HCT116 (cell line): Measurements from ENCODE around the gene TMEM237. TPM values are rescaled to one million over a fixed set of nuclear protein-coding genes. Genes with fewer than 3 reads are reported as not detected.

Experiments
- ATAC-seq: fragments of 200-7000 bp; cut with Tn5 transposase; 2 replicates; pipeline ENCODE4 v1.9.1; 2020; ENCODE audit warnings: mild to moderate bottlenecking, moderate library complexity
- BruUV-seq: library from RNA; stranded (reverse); fragments of 400-500 nt; replicated peaks from 2 replicates; lab custom pipeline; 2021; lab: Mats Ljungman, UMichigan
- CTCF ChIA-PET: fragments of 300-600 bp; sonication (Branson Sonifier 250); formaldehyde crosslinking; loops from one replicate; lab custom pipeline; 2021; ENCODE audit warnings: antibody characterized with exemption; lab: Charles Lee
- POLR2A ChIA-PET: fragments of 300-600, 350-600 bp; sonication (Branson Sonifier 250); formaldehyde crosslinking; loops from one replicate; lab custom pipeline; 2021; ENCODE audit warnings: antibody characterized with exemption; lab: Charles Lee
- RAD21 ChIA-PET, 2 experiments: fragments of 300-600 bp; sonication (Branson Sonifier 250); formaldehyde crosslinking; loops; one replicate each; lab custom pipeline; 2023; ENCODE audit warnings: low total read pairs in 2 of 2; ENCODE audit not compliant: uncharacterized antibody in 2 of 2, unreplicated experiment in 2 of 2, low non-redundant PET in 1 of 2; lab: Charles Lee
- DNase-seq: peaks from one replicate; pipeline ENCODE4 v3.0.0-alpha.2; 2010; ENCODE audit warnings: low read depth, low spot score
- H2AFZ ChIP-seq: fragments of 200-600 bp; shearing (Covaris generic), sonication (generic); 2 replicates; pipeline ENCODE4 v1.6.1; 2017; ENCODE audit warnings: low read depth, mixed run types, mixed read lengths, antibody characterized with exemption, low read length; ENCODE audit not compliant: poor library complexity, severe bottlenecking
- H3K27ac ChIP-seq: 2 replicates; pipeline ENCODE4 v1.5.1; 2012; ENCODE audit warnings: low read depth, low read length
- H3K27me3 ChIP-seq: fragments of 200-600 bp; sonication (generic); 2 replicates; pipeline ENCODE4 v1.6.1; 2016; ENCODE audit warnings: mixed run types, low read length, mixed read lengths; ENCODE audit not compliant: insufficient read depth
- H3K36me3 ChIP-seq, 2 experiments: fragments of 200-500 bp in 1 of 2; fragments of 200-600 bp in 1 of 2; sonication (Bioruptor generic) in 1 of 2; sonication (generic) in 1 of 2; 2 replicates each; pipeline versions ENCODE4 v1.5.1 to v1.6.1; 2014 to 2016; ENCODE audit warnings: low read length in 2 of 2, inconsistent platforms in 1 of 2, mixed read lengths in 1 of 2, mixed run types in 1 of 2; ENCODE audit not compliant: insufficient read depth in 2 of 2, control insufficient read depth in 1 of 2
- H3K4me1 ChIP-seq, 2 experiments: fragments of 200-600 bp in 1 of 2; sonication (generic) in 1 of 2; 2 replicates each; pipeline versions ENCODE4 v1.5.1 to v1.6.1; 2012 to 2017; ENCODE audit warnings: low read length in 2 of 2, inconsistent platforms in 1 of 2, mild to moderate bottlenecking in 1 of 2, mixed read lengths in 1 of 2, mixed run types in 1 of 2, moderate library complexity in 1 of 2; ENCODE audit not compliant: insufficient read depth in 2 of 2, control insufficient read depth in 1 of 2
- H3K4me2 ChIP-seq: fragments of 200-600 bp; sonication (generic); 2 replicates; pipeline ENCODE4 v1.6.1; 2017; ENCODE audit warnings: mixed run types, low read length, mixed read lengths
- H3K4me3 ChIP-seq, 2 experiments: fragments of 200-600 bp in 1 of 2; sonication (generic) in 1 of 2; replicated peaks in 1 of 2; 2 replicates each; pipeline ENCODE4 v1.5.1; 2011 to 2016; ENCODE audit warnings: low read length in 2 of 2, control low read depth in 1 of 2, low read depth in 1 of 2, mild to moderate bottlenecking in 1 of 2, mixed read lengths in 1 of 2, mixed run types in 1 of 2
- H3K79me2 ChIP-seq: fragments of 200-600 bp; sonication (generic); 2 replicates; pipeline ENCODE4 v1.6.1; 2017; ENCODE audit warnings: mild to moderate bottlenecking, mixed run types, low read length, moderate library complexity, mixed read lengths; ENCODE audit not compliant: insufficient read depth
- H3K9ac ChIP-seq: fragments of 200-600 bp; sonication (generic); 2 replicates; pipeline ENCODE4 v1.6.1; 2016; ENCODE audit warnings: low read length, mixed read lengths
- H3K9me2 ChIP-seq: fragments of 200-600 bp; sonication (generic), shearing (Covaris generic); 2 replicates; pipeline ENCODE4 v1.6.1; 2017; ENCODE audit warnings: mixed run types, mild to moderate bottlenecking, moderate library complexity; ENCODE audit not compliant: insufficient read depth
- H3K9me3 ChIP-seq, 2 experiments: fragments of 200-500 bp in 1 of 2; fragments of 200-600 bp in 1 of 2; sonication (Bioruptor generic) in 1 of 2; sonication (generic) in 1 of 2; 2 replicates each; pipeline ENCODE4 v1.6.1; 2014 to 2017; ENCODE audit warnings: low read length in 2 of 2, mixed read lengths in 2 of 2, inconsistent platforms in 1 of 2, low read depth in 1 of 2, mild to moderate bottlenecking in 1 of 2, mixed run types in 1 of 2, moderate library complexity in 1 of 2; ENCODE audit not compliant: control insufficient read depth in 1 of 2, insufficient read depth in 1 of 2
- H4K20me1 ChIP-seq: fragments of 200-600 bp; sonication (generic), shearing (Covaris generic); 2 replicates; pipeline ENCODE4 v1.6.1; 2017; ENCODE audit warnings: mixed run types, mild to moderate bottlenecking, moderate library complexity; ENCODE audit not compliant: insufficient read depth
- CBX3 ChIP-seq: IDR thresholded peaks from 2 replicates; pipeline ENCODE4 v1.6.1; 2012; ENCODE audit warnings: low read depth
- CEBPB ChIP-seq: IDR thresholded peaks from 2 replicates; pipeline ENCODE4 v1.6.1; 2012; ENCODE audit warnings: low read depth
- EGR1 ChIP-seq: IDR thresholded peaks from 2 replicates; pipeline ENCODE4 v1.6.1; 2012; ENCODE audit warnings: low read depth
- EZH2 ChIP-seq: fragments of 200-600 bp; sonication (generic); IDR thresholded peaks from 2 replicates; pipeline ENCODE4 v1.6.1; 2017; ENCODE audit warnings: antibody characterized with exemption, mixed run types
- EZH2phosphoT487 ChIP-seq: fragments of 200-600 bp; IDR thresholded peaks from 2 replicates; pipeline ENCODE4 v1.6.1; 2018; ENCODE audit warnings: antibody characterized with exemption, borderline replicate concordance
- FOSL1 ChIP-seq: IDR thresholded peaks from 2 replicates; pipeline ENCODE4 v1.6.1; 2012; ENCODE audit warnings: low read depth
- JUND ChIP-seq: IDR thresholded peaks from 2 replicates; pipeline ENCODE4 v1.6.1; 2012
- POLR2A ChIP-seq: IDR thresholded peaks from 2 replicates; pipeline ENCODE4 v1.7.0; 2011; ENCODE audit warnings: borderline replicate concordance; ENCODE audit not compliant: insufficient read depth, insufficient read length; ENCODE audit errors: extremely low read depth
- RAD21 ChIP-seq: IDR thresholded peaks from 2 replicates; pipeline ENCODE4 v1.6.1; 2012; ENCODE audit warnings: low read depth, mild to moderate bottlenecking
- SP1 ChIP-seq: IDR thresholded peaks from 2 replicates; pipeline ENCODE4 v1.6.1; 2012; ENCODE audit warnings: low read depth
- SRF ChIP-seq: IDR thresholded peaks from 2 replicates; pipeline ENCODE4 v1.6.1; 2012; ENCODE audit warnings: low read depth
- TCF7L2 ChIP-seq: IDR thresholded peaks from 2 replicates; pipeline ENCODE4 v1.7.0; 2011; ENCODE audit warnings: borderline replicate concordance, inconsistent platforms; ENCODE audit not compliant: insufficient read depth, insufficient read length; ENCODE audit errors: extremely low read depth
- YY1 ChIP-seq: IDR thresholded peaks from 2 replicates; pipeline ENCODE4 v1.6.1; 2011; ENCODE audit warnings: low read length, low read depth, moderate library complexity, mild to moderate bottlenecking; ENCODE audit not compliant: insufficient replicate concordance; ENCODE audit errors: extremely low read depth
- ZFX ChIP-seq: fragments of 450-650 bp; IDR thresholded peaks from 2 replicates; pipeline ENCODE4 v1.6.1; 2017
- ZNF274 ChIP-seq: fragments of 200-500 bp; sonication (Bioruptor generic); IDR thresholded peaks from 2 replicates; pipeline ENCODE4 v1.6.1; 2014; ENCODE audit warnings: mild to moderate bottlenecking, low read depth, low read length, inconsistent platforms
- intact Hi-C: fragments of 100-400 bp; cut with micrococcal nuclease; formaldehyde crosslinking; loops from 2 replicates; pipeline ENCODE4 v1.10.0; 2022
- total RNA-seq: library from RNA; stranded (reverse); gene quantifications from one replicate; pipeline ENCODE4 v1.2.1, GENCODE V29; 2021; ENCODE audit not compliant: unreplicated experiment
- TF ChIP-seq, protein P1 (sequence below), 3 experiments: fragments of 200-600 bp in 1 of 3; sonication (generic) in 1 of 3; IDR thresholded peaks in 2 of 3; conservative IDR thresholded peaks in 1 of 3; 2 replicates each; pipeline ENCODE4 v1.5.1; 2012 to 2017; ENCODE audit warnings: low read depth in 2 of 3, low read length in 2 of 3, antibody characterized with exemption in 1 of 3, borderline replicate concordance in 1 of 3, control low read depth in 1 of 3, mild to moderate bottlenecking in 1 of 3, mixed read lengths in 1 of 3, mixed run types in 1 of 3, moderate library complexity in 1 of 3; ENCODE audit not compliant: insufficient read depth in 1 of 3
- TF ChIP-seq, protein P2 (sequence below): IDR thresholded peaks from 2 replicates; pipeline ENCODE4 v1.6.1; 2011; ENCODE audit warnings: mild to moderate bottlenecking, low read length, moderate library complexity; ENCODE audit not compliant: insufficient replicate concordance; ENCODE audit errors: extremely low read depth
- TF ChIP-seq, protein P3 (sequence below): IDR thresholded peaks from 2 replicates; pipeline ENCODE4 v1.6.1; 2012
- TF ChIP-seq, protein P4 (sequence below): IDR thresholded peaks from 2 replicates; pipeline ENCODE4 v1.6.1; 2012; ENCODE audit warnings: low read depth

Gene TMEM237
- total RNA-seq, 1 experiment from 2014 or later: 29.4 TPM

DNA sequence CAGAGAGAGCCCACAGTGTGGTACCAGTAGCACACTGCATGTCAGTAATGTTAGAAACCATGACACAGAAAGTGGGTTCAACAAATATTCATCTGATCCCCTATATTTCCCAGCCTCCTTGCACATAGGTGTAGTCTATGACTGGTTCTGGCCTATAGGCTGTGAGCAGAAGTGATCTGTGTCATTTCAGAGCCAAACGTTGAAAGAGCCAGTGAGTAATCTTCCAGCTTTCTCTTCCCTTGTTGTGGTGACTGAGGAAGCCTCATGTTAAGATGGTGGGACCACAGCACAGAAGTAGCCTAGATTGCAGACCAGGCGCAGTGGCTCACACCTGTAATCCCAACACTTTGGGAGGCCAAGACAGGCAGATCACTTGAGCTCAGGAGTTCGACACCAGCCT, 4.1 kb downstream of the TMEM237 start:
- no peaks in the 10 kb centered on the region for H4K20me1 ChIP-seq
- no peak overlapping the region for H3K4me3 ChIP-seq
- ChIA-PET POLR2A (no interaction called here), CTCF (no interaction called here), RAD21 (no interaction called here)
- H3K9me3 ChIP-seq: no peaks in the 10 kb centered on the region
- no peak for DNase-seq
- intact Hi-C loops: no loop called here
- no peaks in the 10 kb centered on the region for H3K9me2 ChIP-seq
- no peak overlapping the region for H3K27ac ChIP-seq
- H3K9ac ChIP-seq: no peak overlapping the region
- no peak overlapping the region for H3K4me2 ChIP-seq
- peaks cover 5% of the 10 kb centered on the region; the same call in 1 of the 2 replicates for H3K79me2 ChIP-seq
- no TSS peak for BruUV-seq
- H2AFZ ChIP-seq: no peak overlapping the region
- ATAC-seq: no peak
- H3K4me1 ChIP-seq: peaks cover 4 to 13% of the 10 kb centered on the region in 2 experiments
- no peak for TF ChIP-seq EZH2phosphoT487
- no peak for TF ChIP-seq EGR1
- TF ChIP-seq ZNF274: no peak
- TF ChIP-seq YY1: no peak
- TF ChIP-seq, protein P1, sequence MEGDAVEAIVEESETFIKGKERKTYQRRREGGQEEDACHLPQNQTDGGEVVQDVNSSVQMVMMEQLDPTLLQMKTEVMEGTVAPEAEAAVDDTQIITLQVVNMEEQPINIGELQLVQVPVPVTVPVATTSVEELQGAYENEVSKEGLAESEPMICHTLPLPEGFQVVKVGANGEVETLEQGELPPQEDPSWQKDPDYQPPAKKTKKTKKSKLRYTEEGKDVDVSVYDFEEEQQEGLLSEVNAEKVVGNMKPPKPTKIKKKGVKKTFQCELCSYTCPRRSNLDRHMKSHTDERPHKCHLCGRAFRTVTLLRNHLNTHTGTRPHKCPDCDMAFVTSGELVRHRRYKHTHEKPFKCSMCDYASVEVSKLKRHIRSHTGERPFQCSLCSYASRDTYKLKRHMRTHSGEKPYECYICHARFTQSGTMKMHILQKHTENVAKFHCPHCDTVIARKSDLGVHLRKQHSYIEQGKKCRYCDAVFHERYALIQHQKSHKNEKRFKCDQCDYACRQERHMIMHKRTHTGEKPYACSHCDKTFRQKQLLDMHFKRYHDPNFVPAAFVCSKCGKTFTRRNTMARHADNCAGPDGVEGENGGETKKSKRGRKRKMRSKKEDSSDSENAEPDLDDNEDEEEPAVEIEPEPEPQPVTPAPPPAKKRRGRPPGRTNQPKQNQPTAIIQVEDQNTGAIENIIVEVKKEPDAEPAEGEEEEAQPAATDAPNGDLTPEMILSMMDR (IDR thresholded peaks at IDR 0.05 in 2 of 3, conservative IDR thresholded peaks at IDR 0.05 in 1 of 3; ENCODE audit: borderline replicate concordance in 1 of 3, insufficient read depth in 1 of 3, low read depth in 2 of 3, low read length in 2 of 3): no peak
- TF ChIP-seq, protein P2, sequence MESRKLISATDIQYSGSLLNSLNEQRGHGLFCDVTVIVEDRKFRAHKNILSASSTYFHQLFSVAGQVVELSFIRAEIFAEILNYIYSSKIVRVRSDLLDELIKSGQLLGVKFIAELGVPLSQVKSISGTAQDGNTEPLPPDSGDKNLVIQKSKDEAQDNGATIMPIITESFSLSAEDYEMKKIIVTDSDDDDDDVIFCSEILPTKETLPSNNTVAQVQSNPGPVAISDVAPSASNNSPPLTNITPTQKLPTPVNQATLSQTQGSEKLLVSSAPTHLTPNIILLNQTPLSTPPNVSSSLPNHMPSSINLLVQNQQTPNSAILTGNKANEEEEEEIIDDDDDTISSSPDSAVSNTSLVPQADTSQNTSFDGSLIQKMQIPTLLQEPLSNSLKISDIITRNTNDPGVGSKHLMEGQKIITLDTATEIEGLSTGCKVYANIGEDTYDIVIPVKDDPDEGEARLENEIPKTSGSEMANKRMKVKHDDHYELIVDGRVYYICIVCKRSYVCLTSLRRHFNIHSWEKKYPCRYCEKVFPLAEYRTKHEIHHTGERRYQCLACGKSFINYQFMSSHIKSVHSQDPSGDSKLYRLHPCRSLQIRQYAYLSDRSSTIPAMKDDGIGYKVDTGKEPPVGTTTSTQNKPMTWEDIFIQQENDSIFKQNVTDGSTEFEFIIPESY: no peak
- no peak for TF ChIP-seq TCF7L2
- TF ChIP-seq CEBPB: no peak
- no peak for TF ChIP-seq CBX3
- TF ChIP-seq SP1: no peak
- no peak for TF ChIP-seq JUND
- TF ChIP-seq, protein P3, sequence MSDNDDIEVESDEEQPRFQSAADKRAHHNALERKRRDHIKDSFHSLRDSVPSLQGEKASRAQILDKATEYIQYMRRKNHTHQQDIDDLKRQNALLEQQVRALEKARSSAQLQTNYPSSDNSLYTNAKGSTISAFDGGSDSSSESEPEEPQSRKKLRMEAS: no peak
- TF ChIP-seq, protein P4, sequence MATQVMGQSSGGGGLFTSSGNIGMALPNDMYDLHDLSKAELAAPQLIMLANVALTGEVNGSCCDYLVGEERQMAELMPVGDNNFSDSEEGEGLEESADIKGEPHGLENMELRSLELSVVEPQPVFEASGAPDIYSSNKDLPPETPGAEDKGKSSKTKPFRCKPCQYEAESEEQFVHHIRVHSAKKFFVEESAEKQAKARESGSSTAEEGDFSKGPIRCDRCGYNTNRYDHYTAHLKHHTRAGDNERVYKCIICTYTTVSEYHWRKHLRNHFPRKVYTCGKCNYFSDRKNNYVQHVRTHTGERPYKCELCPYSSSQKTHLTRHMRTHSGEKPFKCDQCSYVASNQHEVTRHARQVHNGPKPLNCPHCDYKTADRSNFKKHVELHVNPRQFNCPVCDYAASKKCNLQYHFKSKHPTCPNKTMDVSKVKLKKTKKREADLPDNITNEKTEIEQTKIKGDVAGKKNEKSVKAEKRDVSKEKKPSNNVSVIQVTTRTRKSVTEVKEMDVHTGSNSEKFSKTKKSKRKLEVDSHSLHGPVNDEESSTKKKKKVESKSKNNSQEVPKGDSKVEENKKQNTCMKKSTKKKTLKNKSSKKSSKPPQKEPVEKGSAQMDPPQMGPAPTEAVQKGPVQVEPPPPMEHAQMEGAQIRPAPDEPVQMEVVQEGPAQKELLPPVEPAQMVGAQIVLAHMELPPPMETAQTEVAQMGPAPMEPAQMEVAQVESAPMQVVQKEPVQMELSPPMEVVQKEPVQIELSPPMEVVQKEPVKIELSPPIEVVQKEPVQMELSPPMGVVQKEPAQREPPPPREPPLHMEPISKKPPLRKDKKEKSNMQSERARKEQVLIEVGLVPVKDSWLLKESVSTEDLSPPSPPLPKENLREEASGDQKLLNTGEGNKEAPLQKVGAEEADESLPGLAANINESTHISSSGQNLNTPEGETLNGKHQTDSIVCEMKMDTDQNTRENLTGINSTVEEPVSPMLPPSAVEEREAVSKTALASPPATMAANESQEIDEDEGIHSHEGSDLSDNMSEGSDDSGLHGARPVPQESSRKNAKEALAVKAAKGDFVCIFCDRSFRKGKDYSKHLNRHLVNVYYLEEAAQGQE: no peak
- TF ChIP-seq FOSL1: no peak
- no peak for TF ChIP-seq SRF
- TF ChIP-seq ZFX: no peak
- TF ChIP-seq EZH2: no peak
- TF ChIP-seq POLR2A: no peak
- TF ChIP-seq RAD21: no peak
- H3K36me3 ChIP-seq: peaks cover 6 to 16% of the 10 kb centered on the region in 2 experiments; a peak in 3 of 4 replicates
- no peaks in the 10 kb centered on the region for H3K27me3 ChIP-seq
